GM21529 (cell line): Measurements from ENCODE around the gene USP37.
"Not testable (repeated sequence)": the region's sequence is repeated elsewhere in the genome, so short reads cannot be mapped to it uniquely, and the experiment has no call there.

Source experiments
- ATAC-seq: cut with Tn5 transposase; IDR thresholded peaks from one replicate; pipeline ENCODE4 v1.9.1; 2021; ENCODE audit not compliant: unreplicated experiment

Gene USP37

GRCh38 chr2:218554225-218554624, 13.9 kb downstream of the USP37 start:
- ATAC-seq: not testable (repeated sequence)

GRCh38 chr2:218547978-218548377, 20.2 kb downstream of the USP37 start:
- no peak for ATAC-seq

- no peak for ATAC-seq
These were observed 20.6 kb downstream of the USP37 start for GRCh38 chr2:218547511-218547910.

GRCh38 chr2:218546012-218546411, 22.1 kb downstream of the USP37 start:
- ATAC-seq: no peak

GRCh38 chr2:218540015-218540414, 28.1 kb downstream of the USP37 start:
- ATAC-seq: no peak

- no peak for ATAC-seq
These were observed 31.2 kb downstream of the USP37 start for GRCh38 chr2:218536804-218537494.

GRCh38 chr2:218529990-218530389, 38.2 kb downstream of the USP37 start:
- ATAC-seq: no peak

GRCh38 chr2:218528409-218528808, 39.7 kb downstream of the USP37 start:
- ATAC-seq: not testable (repeated sequence)

- no peak for ATAC-seq
These were observed 44.5 kb downstream of the USP37 start for GRCh38 chr2:218523651-218524050.

- ATAC-seq: no peak
These were observed 49.3 kb downstream of the USP37 start for GRCh38 chr2:218518876-218519275.

- ATAC-seq: peak; percentile 83
These were observed 50.5 kb downstream of the USP37 start for GRCh38 chr2:218517434-218518206.

- ATAC-seq: no peak
These were observed 51.5 kb downstream of the USP37 start for GRCh38 chr2:218516614-218517013.

- ATAC-seq: no peak
These were observed 54.5 kb downstream of the USP37 start for GRCh38 chr2:218513676-218514075.

- ATAC-seq: no peak
These were observed 59.9 kb downstream of the USP37 start for GRCh38 chr2:218508299-218508698.

GRCh38 chr2:218505754-218506371, 62.3 kb downstream of the USP37 start:
- no peak for ATAC-seq

- no peak for ATAC-seq
These were observed 66.5 kb downstream of the USP37 start for GRCh38 chr2:218501665-218502064.

- ATAC-seq: no peak
These were observed 67.6 kb downstream of the USP37 start for GRCh38 chr2:218500501-218501060.

- no peak for ATAC-seq
These were observed 82.0 kb downstream of the USP37 start for GRCh38 chr2:218485986-218486667.

- no peak for ATAC-seq
These were observed 85.5 kb downstream of the USP37 start for GRCh38 chr2:218482651-218483050.

- ATAC-seq: no peak
These were observed 88.6 kb downstream of the USP37 start for GRCh38 chr2:218479595-218479994.

- no peak for ATAC-seq
These were observed 89.6 kb downstream of the USP37 start for GRCh38 chr2:218478544-218478943.
